ENCODE data around the gene VPS9D1. TPM values are rescaled to one million over a fixed set of nuclear protein-coding genes. Genes with fewer than 3 reads are reported as not detected.
"Not testable (repeated sequence)": the region's sequence is repeated elsewhere in the genome, so short reads cannot be mapped to it uniquely, and the experiment has no call there.

VPS9D1 gene
- total RNA-seq, 1 donor from 2014 or later: 1.6 TPM

- H3K27ac ChIP-seq: no peak overlapping the region
- H3K36me3 ChIP-seq: no peaks in the 10 kb centered on the region
- no peaks in the 10 kb centered on the region for H3K9me3 ChIP-seq (ENCODE audit: low read depth)
- no peaks in the 10 kb centered on the region for H4K20me1 ChIP-seq (ENCODE audit: low read depth)
- Mint-ChIP-seq H3K36me3 (peaks cover 19% of the 10 kb centered on the region), H3K4me1 (peaks cover 14% of the 10 kb centered on the region), H3K27me3 (ENCODE audit: insufficient read depth, low read depth) (peaks cover 18% of the 10 kb centered on the region), H3K9me3 (peaks cover 2% of the 10 kb centered on the region), H3K4me3 (no peak overlapping the region), H3K27ac (no peak overlapping the region)
- H3K4me3 ChIP-seq: no peak overlapping the region
- H3K4me2 ChIP-seq: no peak overlapping the region
- no peaks in the 10 kb centered on the region for H3K27me3 ChIP-seq
- no peak for DNase-seq (ENCODE audit: low spot score)
- no peak overlapping the region for H2AFZ ChIP-seq (replicated peaks)
- H3F3A ChIP-seq (ENCODE audit: low read depth): peaks cover 7% of the 10 kb centered on the region
- H3K79me2 ChIP-seq (ENCODE audit: low read depth): peaks cover 31% of the 10 kb centered on the region
- TF ChIP-seq EZH2 (IDR thresholded peaks at IDR 0.05) (no peak), CTCF (IDR thresholded peaks at IDR 0.05) (no peak), EZH2phosphoT487 (IDR thresholded peaks at IDR 0.05) (no peak)
- peaks cover 5% of the 10 kb centered on the region for H3K4me1 ChIP-seq
- no peak overlapping the region for H3K9ac ChIP-seq
These were observed 30.3 kb downstream of the VPS9D1 start for GRCh38 chr16:89690392-89690901.

- H3K9ac ChIP-seq; H3K4me3 Mint-ChIP-seq; H4K20me1 ChIP-seq (ENCODE audit: low read depth); H3K4me2 ChIP-seq; H2AFZ ChIP-seq (replicated peaks); H3K27ac ChIP-seq; H3K9me3 Mint-ChIP-seq; H3K4me3 ChIP-seq; H3K27me3 ChIP-seq; H3K4me1 ChIP-seq; DNase-seq (ENCODE audit: low spot score); H3F3A ChIP-seq (ENCODE audit: low read depth); H3K9me3 ChIP-seq (ENCODE audit: low read depth); H3K36me3 ChIP-seq; H3K27ac Mint-ChIP-seq: not testable (repeated sequence)
- Mint-ChIP-seq H3K4me1 (peaks cover 14% of the 10 kb centered on the region), H3K36me3 (peaks cover 25% of the 10 kb centered on the region), H3K27me3 (ENCODE audit: insufficient read depth, low read depth) (peaks cover 14% of the 10 kb centered on the region)
- H3K79me2 ChIP-seq (ENCODE audit: low read depth): peaks cover 31% of the 10 kb centered on the region
These were observed 31.1 kb downstream of the VPS9D1 start for GRCh38 chr16:89689621-89690020.

- peaks cover 31% of the 10 kb centered on the region for H3K79me2 ChIP-seq (ENCODE audit: low read depth)
- H3K27me3 Mint-ChIP-seq (ENCODE audit: insufficient read depth, low read depth): peaks cover 17% of the 10 kb centered on the region
- TF ChIP-seq CTCF (IDR thresholded peaks at IDR 0.05): no peak
- TF ChIP-seq EZH2phosphoT487 (IDR thresholded peaks at IDR 0.05): no peak
- no peak for TF ChIP-seq EZH2 (IDR thresholded peaks at IDR 0.05)
- no peaks in the 10 kb centered on the region for H3K9me3 ChIP-seq (ENCODE audit: low read depth)
- H3F3A ChIP-seq (ENCODE audit: low read depth): peaks cover 7% of the 10 kb centered on the region
- H3K36me3 Mint-ChIP-seq: peaks cover 28% of the 10 kb centered on the region
- DNase-seq (ENCODE audit: low spot score): no peak
- no peak overlapping the region for H3K4me2 ChIP-seq
- no peak overlapping the region for H3K4me3 ChIP-seq
- peaks cover 9% of the 10 kb centered on the region for H3K9me3 Mint-ChIP-seq
- no peaks in the 10 kb centered on the region for H4K20me1 ChIP-seq (ENCODE audit: low read depth)
- no peaks in the 10 kb centered on the region for H3K36me3 ChIP-seq
- no peak overlapping the region for H2AFZ ChIP-seq (replicated peaks)
- H3K27me3 ChIP-seq: no peaks in the 10 kb centered on the region
- H3K4me1 Mint-ChIP-seq: peaks cover 14% of the 10 kb centered on the region
- H3K9ac ChIP-seq: no peak overlapping the region
- H3K27ac Mint-ChIP-seq: no peak overlapping the region
- H3K27ac ChIP-seq: no peak overlapping the region
- H3K4me3 Mint-ChIP-seq: no peak overlapping the region
- peaks cover 5% of the 10 kb centered on the region for H3K4me1 ChIP-seq
These were observed 31.6 kb downstream of the VPS9D1 start for GRCh38 chr16:89689142-89689541.

DNA sequence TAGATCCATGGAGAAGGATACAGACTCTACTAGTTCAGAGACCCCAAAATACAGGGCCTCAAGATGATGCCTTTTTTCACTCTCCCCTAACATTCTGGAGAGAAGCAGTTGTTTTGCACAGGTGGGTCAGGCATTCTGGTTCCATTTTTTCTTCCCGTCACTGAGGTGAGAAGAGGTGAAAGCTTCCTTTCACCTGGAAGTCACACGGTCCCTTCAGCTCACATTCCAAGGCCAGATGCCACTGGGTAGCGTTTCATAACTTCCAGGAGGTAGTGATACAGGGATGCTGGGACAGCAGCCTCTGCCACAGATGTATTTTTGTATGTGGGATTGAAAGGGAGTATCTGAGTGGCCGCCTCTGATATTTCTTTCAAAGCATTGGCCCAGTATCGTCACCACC, 32.3 kb downstream of the VPS9D1 start:
- DNase-seq (ENCODE audit: low spot score): no peak
- Histone ChIP-seq H3K36me3 (no peaks in the 10 kb centered on the region), H3K9me3 (ENCODE audit: low read depth) (no peaks in the 10 kb centered on the region), H3K4me2 (no peak overlapping the region), H3F3A (ENCODE audit: low read depth) (peaks cover 7% of the 10 kb centered on the region), H3K79me2 (ENCODE audit: low read depth) (peaks cover 31% of the 10 kb centered on the region), H3K4me3 (no peak overlapping the region), H3K27me3 (no peaks in the 10 kb centered on the region), H3K27ac (no peak overlapping the region), H2AFZ (replicated peaks) (no peak overlapping the region), H4K20me1 (ENCODE audit: low read depth) (no peaks in the 10 kb centered on the region), H3K9ac (no peak overlapping the region), H3K4me1 (peaks cover 5% of the 10 kb centered on the region)
- Mint-ChIP-seq H3K27me3 (ENCODE audit: insufficient read depth, low read depth) (peaks cover 17% of the 10 kb centered on the region), H3K36me3 (peaks cover 33% of the 10 kb centered on the region), H3K4me1 (peaks cover 14% of the 10 kb centered on the region), H3K9me3 (peaks cover 12% of the 10 kb centered on the region), H3K27ac (no peak overlapping the region), H3K4me3 (peak overlapping the region; percentile 92)
- TF ChIP-seq EZH2phosphoT487 (IDR thresholded peaks at IDR 0.05) (no peak), EZH2 (IDR thresholded peaks at IDR 0.05) (no peak), CTCF (IDR thresholded peaks at IDR 0.05) (no peak)
